Measurements from ENCODE around the gene INCENP.

GRCh38 chr11:62148271-62148980 lies 24.6 kb downstream of the INCENP start:
- TF ChIP-seq CTCF (IDR thresholded peaks at IDR 0.05; ENCODE audit: low read length): no peak
- TF ChIP-seq EZH2 (IDR thresholded peaks at IDR 0.05; ENCODE audit: borderline replicate concordance, low read length): no peak
